A673 (cell line): ENCODE data around the gene GOSR1. TPM values are rescaled to one million over a fixed set of nuclear protein-coding genes. Genes with fewer than 3 reads are reported as not detected.

Experiments
- BruUV-seq: library from RNA; stranded (reverse); fragments of 400-500 nt; replicated peaks from 2 replicates; lab custom pipeline; 2021; lab: Mats Ljungman, UMichigan
- CTCF ChIA-PET: fragments of 300-600 bp; sonication (Branson Sonifier 250); formaldehyde crosslinking; loops from one replicate; lab custom pipeline; 2022; ENCODE audit warnings: antibody characterized with exemption; lab: Charles Lee
- POLR2A ChIA-PET: fragments of 300-600 bp; sonication (Branson Sonifier 250); formaldehyde crosslinking; loops from one replicate; lab custom pipeline; 2022; ENCODE audit warnings: antibody characterized with exemption; ENCODE audit not compliant: low non-redundant PET; lab: Charles Lee
- DNase-seq: peaks from one replicate; pipeline ENCODE4 v3.0.0-alpha.2; 2015; ENCODE audit warnings: low spot score
- H3K27ac ChIP-seq: fragments of 200-600 bp; sonication (generic); 2 replicates; pipeline ENCODE4 v1.5.1; 2016; ENCODE audit warnings: mixed run types, low read depth, mild to moderate bottlenecking, mixed read lengths, antibody characterized with exemption, low read length; ENCODE audit not compliant: poor library complexity, severe bottlenecking
- H3K27me3 ChIP-seq: fragments of 200-600 bp; sonication (generic); replicated peaks from 2 replicates; pipeline ENCODE4 v1.6.1; 2017; ENCODE audit warnings: mixed run types, low read depth, mild to moderate bottlenecking, mixed read lengths, antibody characterized with exemption, low read length; ENCODE audit not compliant: insufficient read depth, poor library complexity
- H3K36me3 ChIP-seq: fragments of 200-600 bp; sonication (generic); 2 replicates; pipeline ENCODE4 v1.6.1; 2016; ENCODE audit warnings: mixed run types, mild to moderate bottlenecking, mixed read lengths, antibody characterized with exemption, low read length; ENCODE audit not compliant: insufficient read depth, poor library complexity, severe bottlenecking
- H3K4me1 ChIP-seq: fragments of 200-600 bp; sonication (generic); 2 replicates; pipeline ENCODE4 v1.6.1; 2017; ENCODE audit warnings: mixed run types, mild to moderate bottlenecking, mixed read lengths, antibody characterized with exemption, low read length; ENCODE audit not compliant: insufficient read depth, poor library complexity, severe bottlenecking
- H3K4me3 ChIP-seq: fragments of 200-600 bp; sonication (generic); 2 replicates; pipeline ENCODE4 v1.5.1; 2016; ENCODE audit warnings: low read depth, mixed run types, mild to moderate bottlenecking, mixed read lengths, low read length; ENCODE audit not compliant: poor library complexity, severe bottlenecking
- H3K9me3 ChIP-seq: fragments of 200-600 bp; sonication (generic); 2 replicates; pipeline ENCODE4 v1.6.1; 2016; ENCODE audit warnings: mixed run types, low read depth, mild to moderate bottlenecking, mixed read lengths, antibody characterized with exemption, low read length; ENCODE audit not compliant: poor library complexity, severe bottlenecking
- CTCF ChIP-seq: fragments of 300-800, 200-600 bp; sonication (generic); conservative IDR thresholded peaks from 2 replicates; pipeline ENCODE4 v1.5.1; 2017; ENCODE audit warnings: low read depth, mild to moderate bottlenecking, antibody characterized with exemption, low read length, moderate library complexity, mixed read lengths
- EZH2 ChIP-seq: fragments of 200-600 bp; sonication (generic); IDR thresholded peaks from 2 replicates; pipeline ENCODE4 v1.6.1; 2017; ENCODE audit warnings: borderline replicate concordance, low read depth, mild to moderate bottlenecking, mixed read lengths, antibody characterized with exemption, low read length; ENCODE audit not compliant: poor library complexity, severe bottlenecking
- intact Hi-C: fragments of 100-400 bp; cut with micrococcal nuclease; formaldehyde crosslinking; loops from one replicate; pipeline ENCODE4 v1.10.0; 2022; ENCODE audit not compliant: unreplicated experiment
- total RNA-seq: library from RNA; stranded (reverse); gene quantifications from 2 replicates; pipeline ENCODE4 v1.2.3, GENCODE V29; 2021

Gene GOSR1
- total RNA-seq, 1 experiment from 2014 or later: 69.1 TPM

DNA sequence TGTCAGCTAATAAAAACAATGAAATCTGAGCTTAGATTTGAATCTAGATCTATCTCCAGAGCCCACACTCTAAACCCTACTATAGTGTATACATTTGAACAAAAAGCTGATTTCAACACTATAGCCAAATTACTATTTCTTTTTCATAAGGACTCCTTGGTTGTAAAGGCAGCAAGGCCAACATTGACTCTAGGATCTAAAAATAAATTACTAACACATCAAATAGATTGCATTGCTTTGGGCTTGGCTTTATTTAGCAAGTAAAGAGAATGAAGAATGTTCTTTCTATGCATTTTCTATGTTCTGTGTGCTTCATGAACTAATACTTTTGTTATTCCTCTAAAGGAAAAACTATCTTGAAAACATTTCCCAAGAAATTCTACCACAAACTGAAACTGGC is 5.3 kb downstream of the GOSR1 start:
- no peak for DNase-seq
- H3K27ac ChIP-seq: no peak overlapping the region
- ChIA-PET POLR2A (no interaction called here), CTCF (no interaction called here)
- peaks cover 76% of the 10 kb centered on the region for H3K36me3 ChIP-seq
- no peaks in the 10 kb centered on the region for H3K9me3 ChIP-seq
- no TSS peak for BruUV-seq
- intact Hi-C loops: loop anchor here (10.0 kb wide), 1 partner anchor 112 kb away; no protein-coding TSS in a partner anchor
- H3K27me3 ChIP-seq: no peaks in the 10 kb centered on the region
- H3K4me3 ChIP-seq: no peak overlapping the region
- TF ChIP-seq EZH2 (no peak), CTCF (no peak)
- H3K4me1 ChIP-seq: no peaks in the 10 kb centered on the region

DNA sequence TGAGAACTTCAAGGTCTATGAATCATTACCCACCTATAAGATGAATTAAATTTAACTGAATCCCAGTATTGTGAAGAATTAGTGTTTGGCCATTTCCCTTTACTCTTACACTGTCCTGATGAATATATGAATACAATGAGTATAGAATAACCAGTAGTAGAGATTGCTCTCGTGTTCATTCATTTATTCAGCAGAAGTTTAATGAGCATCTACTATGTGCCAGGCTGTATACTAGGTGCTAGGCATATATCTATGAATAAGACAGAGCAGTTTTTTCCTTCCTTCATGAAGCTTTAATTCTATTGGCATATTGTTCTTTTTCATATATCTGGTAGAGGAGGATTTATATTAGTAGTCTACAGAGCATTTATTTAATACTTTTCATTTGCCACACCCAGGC is 6.0 kb downstream of the GOSR1 start:
- peaks cover 80% of the 10 kb centered on the region for H3K36me3 ChIP-seq
- H3K4me3 ChIP-seq: no peak overlapping the region
- H3K27ac ChIP-seq: no peak overlapping the region
- intact Hi-C loops: loop anchor here (10.0 kb wide), 1 partner anchor 112 kb away; no protein-coding TSS in a partner anchor
- H3K27me3 ChIP-seq: no peaks in the 10 kb centered on the region
- CTCF ChIA-PET: no interaction called here
- POLR2A ChIA-PET: no interaction called here
- no peaks in the 10 kb centered on the region for H3K4me1 ChIP-seq
- H3K9me3 ChIP-seq: no peaks in the 10 kb centered on the region
- no peak for DNase-seq
- TF ChIP-seq EZH2: no peak
- BruUV-seq: no TSS peak

GRCh38 chr17:30493780-30494179 is 16.6 kb downstream of the GOSR1 start:
- DNase-seq: no peak
- H3K36me3 ChIP-seq: peaks cover 70% of the 10 kb centered on the region
- BruUV-seq: no TSS peak
- TF ChIP-seq EZH2 (no peak), CTCF (no peak)
- ChIA-PET CTCF (no interaction called here), POLR2A (no interaction called here)
- no peak overlapping the region for H3K4me3 ChIP-seq
- no peaks in the 10 kb centered on the region for H3K27me3 ChIP-seq
- peaks cover 4% of the 10 kb centered on the region for H3K4me1 ChIP-seq
- H3K9me3 ChIP-seq: no peaks in the 10 kb centered on the region
- intact Hi-C loops: loop anchor here (10.0 kb wide), 1 partner anchor 59 kb away; no protein-coding TSS in a partner anchor
- no peak overlapping the region for H3K27ac ChIP-seq

DNA sequence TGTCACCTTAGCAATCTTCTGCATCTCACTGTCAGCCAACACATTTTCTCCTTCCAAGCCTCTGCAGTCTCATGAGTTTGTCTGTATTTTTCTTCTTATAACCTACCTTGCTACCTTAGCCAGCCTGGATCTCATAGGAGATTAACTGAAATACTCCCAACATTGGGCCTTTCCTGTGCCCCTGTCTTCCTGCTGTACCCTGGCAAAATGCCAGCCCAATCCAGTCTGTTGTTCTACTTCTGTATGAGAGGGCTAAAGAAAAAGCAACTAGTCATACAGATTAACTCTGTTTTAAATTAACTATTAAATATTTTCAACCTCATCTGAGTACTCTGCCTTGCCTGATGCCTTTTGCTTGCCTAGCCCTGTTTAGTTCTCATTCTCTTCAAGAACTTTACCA is 18.4 kb downstream of the GOSR1 start:
- ChIA-PET POLR2A (no interaction called here), CTCF (no interaction called here)
- H3K9me3 ChIP-seq: no peaks in the 10 kb centered on the region
- no peaks in the 10 kb centered on the region for H3K27me3 ChIP-seq
- DNase-seq: peak; percentile 14
- BruUV-seq: no TSS peak
- H3K4me3 ChIP-seq: no peak overlapping the region
- H3K27ac ChIP-seq: no peak overlapping the region
- intact Hi-C loops: loop anchor here (10.0 kb wide), 1 partner anchor 61 kb away; no protein-coding TSS in a partner anchor
- peaks cover 59% of the 10 kb centered on the region for H3K36me3 ChIP-seq
- H3K4me1 ChIP-seq: peaks cover 4% of the 10 kb centered on the region
- no peak for TF ChIP-seq EZH2
- TF ChIP-seq CTCF: no peak
